ENCODE measurements around the gene GIMAP5.

Gene GIMAP5

DNA sequence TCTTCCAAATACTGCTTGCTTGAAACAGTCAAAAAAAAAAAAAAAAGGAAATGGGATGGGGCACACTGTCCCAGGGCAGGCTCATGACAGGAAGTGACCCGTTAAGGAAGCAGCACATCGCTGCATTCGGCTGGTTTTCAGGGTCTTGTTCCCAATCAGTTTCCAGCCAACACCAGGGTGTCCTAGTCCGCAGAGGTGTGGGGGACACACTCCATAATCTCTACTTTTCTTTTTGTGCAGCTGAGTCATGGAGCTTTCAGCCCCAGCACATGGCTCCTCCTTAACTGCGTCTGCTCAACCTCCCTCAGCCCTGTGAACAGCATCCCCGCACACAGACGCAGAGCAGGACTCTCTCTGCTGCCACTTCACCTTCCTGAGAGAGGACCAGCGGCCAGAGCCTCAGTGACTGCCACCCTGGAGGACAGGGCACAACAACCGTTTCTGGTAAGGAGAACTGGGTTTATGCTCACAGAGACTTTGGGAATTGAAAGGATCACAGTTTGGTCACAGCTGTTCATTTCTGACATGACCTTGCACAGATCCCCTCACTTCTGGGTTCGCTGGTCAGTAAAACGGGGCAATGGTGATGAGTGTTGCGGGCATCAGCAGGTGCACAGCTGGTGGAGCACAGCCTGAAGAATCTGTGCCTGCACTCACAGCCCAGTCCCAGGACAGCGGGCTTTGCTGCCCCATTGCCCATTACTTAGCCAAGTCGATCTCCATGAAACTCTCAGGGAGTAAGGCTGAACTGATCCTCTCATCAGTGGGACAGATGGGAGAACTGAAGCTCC, at the start of gene GIMAP5:
Gene GIMAP5 (plus strand): TSS at position 154 of the 791 bp plus-strand sequence. CDS start 3,467 bp downstream, outside the sequence.
- no peak for DNase-seq

DNA sequence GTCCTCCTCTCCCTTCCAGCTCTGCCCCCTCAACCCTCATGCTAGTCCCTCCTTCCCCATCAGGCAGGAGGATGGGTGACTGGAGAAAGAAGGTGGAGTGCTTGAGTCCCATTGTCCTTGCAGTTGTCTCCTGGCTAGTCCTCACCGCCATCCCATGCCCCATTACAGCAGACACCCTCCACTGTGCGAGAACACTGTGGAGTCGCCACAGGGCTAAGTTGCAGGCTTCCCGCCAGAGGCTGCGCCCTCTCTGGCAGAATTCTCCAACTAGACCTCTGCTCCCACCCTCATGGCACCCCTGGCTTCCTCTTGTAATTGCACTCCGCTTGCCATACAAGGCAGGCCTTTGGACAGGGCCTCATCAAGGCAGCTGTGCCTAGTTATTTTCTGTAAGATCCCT, 48.6 kb upstream of the GIMAP5 start:
- no peak for DNase-seq

DNA sequence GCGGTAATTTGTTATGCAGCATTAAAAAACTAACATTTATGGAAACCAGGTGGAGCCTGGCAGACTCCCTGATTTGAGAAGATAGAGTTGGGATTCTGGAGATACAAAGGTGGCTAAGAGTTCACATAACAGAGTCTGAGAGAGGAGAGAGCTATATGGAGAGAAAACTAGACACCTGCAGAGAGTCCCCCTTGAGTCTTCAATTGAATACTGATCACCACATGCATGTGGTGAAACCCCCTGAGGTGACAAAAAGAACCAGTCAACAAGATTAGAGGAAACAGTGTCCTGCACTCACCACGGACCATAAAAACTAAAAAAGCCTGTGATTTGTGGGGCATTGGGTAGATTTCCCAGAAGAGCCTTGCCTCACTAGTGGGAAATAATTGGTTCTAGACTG, 41.6 kb upstream of the GIMAP5 start:
- no peak for DNase-seq

DNA sequence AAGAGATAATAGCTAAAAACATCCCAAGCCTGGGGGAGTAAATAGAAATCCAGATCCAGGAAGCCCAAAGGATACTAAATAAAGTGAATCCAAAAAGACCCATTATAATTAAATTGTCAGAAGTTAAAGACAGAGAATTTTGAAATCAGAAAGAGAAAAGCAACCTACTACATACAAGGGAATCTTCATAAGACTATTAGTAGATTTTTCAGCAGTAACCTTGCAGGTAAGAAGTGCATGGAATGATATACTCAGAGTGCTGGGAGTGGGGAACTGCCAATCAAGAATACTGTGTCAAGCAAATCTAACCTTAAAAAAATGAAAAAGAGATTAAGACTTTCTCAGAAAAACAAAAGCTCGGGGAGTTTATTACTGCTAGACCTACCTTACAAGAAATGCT, 34.0 kb upstream of the GIMAP5 start:
- no peak for DNase-seq

DNA sequence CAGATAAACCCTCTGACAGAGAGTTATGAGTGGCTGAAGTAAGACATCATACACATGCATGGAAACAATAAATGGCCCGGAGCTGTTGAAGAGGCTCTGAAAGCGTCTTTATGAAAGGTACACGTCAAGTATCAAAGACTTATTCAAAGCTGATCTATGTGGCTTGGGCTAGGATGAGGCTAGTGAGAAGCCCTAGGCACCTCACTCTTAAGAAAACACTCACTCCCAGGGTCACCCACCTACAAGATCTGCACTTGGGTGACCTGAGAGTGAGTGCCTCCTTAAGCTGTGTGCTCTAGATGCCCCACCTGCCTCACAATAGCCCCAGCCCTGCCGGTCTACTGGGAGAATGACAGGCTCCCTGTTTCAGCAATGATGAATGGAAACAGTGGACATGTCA, 21.9 kb upstream of the GIMAP5 start:
- DNase-seq: no peak

DNA sequence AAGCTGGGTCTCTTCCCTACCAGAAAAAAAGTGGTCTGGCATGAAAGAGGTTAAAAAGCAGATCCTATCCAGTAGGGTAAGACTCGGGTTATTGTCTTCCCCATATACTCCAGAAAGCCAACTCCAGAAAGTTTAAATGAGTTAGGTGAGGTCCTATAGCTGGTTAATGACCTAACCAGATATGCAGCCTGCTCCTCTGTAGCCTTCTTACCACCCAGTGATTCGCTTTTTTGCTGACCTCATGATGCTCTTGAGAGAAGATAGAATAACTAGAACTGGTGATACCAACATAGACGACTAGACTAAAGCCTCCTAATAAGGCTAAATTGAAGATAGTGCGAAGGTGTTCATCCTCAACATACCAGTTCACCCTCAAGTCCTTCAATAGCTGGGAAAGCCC, 21.5 kb upstream of the GIMAP5 start:
- DNase-seq: no peak

DNA sequence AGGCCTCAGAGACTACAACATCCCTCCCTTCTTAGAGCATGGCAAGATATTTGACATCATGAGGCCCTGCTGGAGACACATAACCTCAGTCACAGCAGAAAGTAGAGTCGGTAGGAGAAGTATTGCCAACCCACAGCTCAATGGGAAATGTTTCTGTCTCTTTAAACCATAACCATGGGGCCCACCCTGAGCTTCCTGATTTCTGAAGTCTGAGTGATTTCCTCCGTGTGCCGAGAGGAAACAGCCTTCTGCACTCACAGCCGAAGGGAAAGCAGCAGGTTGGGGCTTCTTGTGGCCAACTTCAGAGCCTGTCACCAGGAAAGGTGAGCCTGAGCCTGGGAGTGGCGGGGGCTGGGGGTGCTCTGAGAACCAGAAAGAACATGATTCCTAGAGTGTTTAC, 20.9 kb upstream of the GIMAP5 start, which contains the start of gene GIMAP1:
Gene GIMAP1 (plus strand): TSS at position 246 of the 400 bp plus-strand sequence. CDS start 2,435 bp downstream, outside the sequence.
- DNase-seq: no peak

DNA sequence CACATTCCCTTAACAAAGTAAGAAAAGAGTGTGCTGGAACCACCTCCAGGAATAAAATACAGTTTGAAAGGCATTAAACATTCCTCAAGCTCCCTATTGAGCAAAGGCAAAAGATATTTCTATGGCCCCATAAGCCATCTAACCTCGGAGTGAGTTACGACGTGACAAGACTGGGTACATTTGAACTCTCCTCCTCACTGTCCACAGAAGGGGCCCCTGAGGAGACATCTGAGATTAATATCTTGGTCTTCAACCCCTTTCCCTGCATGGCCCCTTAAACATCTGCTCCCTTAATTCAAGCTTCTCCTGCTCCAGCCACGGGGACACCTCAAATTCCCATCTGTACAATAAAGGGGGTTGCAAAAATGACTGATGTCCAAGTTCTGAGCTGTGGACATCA, 20.3 kb upstream of the GIMAP5 start:
- no peak for DNase-seq

DNA sequence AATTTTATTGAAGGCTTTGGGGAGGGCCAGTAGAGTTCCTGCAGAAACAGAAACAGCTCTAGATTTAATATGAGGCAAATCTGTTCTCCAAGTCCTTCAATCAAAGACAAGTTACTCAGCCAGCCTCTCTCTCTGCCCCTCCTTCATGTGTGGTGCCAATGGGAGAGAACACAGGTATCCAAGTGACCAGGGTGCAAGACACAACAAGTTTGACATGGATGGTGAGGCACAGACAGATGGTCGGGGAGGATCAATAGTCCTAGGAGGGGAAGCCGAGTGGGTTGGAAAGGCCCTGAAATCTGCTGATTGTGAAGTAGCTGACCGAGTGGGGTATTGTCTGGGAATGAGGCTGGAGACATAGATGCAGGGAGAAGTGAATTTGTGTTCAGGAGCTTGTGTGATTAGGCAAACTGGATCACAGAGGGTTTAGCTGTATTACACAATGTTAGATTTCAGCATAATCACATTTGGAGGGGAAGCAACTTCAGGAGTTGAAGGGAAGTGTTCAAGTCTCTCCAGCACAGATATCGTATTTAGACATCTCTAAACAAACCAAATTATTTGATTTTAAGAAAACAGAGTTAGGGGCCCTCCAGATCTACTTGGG, 19.3 kb upstream of the GIMAP5 start:
- no peak for DNase-seq

DNA sequence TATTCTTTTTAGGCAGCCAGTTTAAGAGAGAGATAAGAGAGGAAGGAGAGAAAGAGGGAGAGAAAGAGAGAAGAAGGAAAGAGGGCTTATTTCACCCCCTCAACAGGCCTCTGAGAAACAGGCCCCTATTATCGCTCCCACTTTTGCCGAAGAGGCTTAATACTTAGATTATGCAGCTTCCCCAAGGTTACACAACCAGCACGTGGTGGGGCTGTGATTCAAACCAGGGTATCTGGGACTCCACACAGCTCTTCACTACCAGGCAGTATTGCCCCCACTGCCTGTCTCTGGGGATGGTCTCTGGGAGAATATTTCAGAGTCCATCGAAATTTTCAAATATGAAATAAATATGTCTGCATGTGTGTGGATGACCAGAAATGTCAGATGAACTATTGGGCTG, 17.8 kb upstream of the GIMAP5 start:
- DNase-seq: no peak

DNA sequence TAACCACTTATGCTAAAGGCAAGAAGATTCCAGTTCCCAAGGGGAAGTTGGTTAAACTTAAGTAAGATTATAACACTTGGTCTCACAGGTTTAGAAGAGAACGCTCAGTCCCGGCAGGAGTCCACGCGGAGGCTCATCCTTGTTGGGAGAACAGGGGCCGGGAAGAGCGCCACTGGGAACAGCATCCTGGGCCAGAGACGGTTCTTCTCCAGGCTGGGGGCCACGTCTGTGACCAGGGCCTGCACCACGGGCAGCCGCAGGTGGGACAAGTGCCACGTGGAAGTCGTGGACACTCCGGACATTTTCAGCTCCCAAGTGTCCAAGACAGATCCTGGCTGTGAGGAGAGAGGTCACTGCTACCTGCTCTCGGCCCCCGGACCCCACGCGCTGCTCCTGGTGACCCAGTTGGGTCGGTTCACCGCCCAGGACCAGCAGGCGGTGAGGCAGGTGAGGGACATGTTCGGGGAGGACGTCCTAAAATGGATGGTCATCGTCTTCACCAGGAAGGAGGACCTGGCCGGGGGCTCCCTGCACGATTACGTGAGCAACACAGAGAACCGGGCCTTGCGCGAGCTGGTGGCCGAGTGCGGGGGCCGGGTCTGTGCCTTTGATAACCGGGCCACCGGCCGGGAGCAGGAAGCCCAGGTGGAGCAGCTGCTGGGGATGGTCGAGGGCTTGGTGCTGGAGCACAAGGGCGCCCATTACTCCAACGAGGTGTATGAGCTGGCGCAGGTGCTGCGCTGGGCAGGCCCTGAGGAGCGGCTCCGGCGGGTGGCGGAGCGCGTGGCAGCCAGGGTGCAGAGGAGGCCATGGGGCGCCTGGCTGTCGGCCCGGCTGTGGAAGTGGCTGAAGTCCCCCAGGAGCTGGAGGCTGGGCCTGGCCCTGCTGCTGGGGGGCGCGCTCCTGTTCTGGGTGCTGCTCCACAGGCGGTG, 17.0 kb upstream of the GIMAP5 start:
- DNase-seq: no peak

DNA sequence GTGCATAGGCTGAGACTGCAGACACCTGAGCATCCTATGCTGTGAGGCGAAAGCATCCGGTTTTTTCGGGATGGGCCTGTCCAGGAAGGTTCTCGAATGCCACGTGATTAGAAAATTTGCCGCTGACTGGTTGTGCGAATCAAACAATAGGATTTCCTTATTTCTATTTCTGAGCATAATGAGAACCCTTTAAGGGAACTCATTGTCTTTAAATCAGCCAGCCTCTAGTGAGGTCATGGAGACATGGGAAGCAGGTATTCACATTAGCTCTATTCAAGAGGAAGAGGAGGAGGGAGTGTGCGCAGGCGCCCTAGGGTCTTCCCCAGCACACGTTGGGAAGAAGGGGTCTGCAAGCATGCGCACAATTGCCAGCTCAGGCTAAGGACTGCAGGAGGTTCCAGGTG, 15.2 kb upstream of the GIMAP5 start:
- DNase-seq: no peak

DNA sequence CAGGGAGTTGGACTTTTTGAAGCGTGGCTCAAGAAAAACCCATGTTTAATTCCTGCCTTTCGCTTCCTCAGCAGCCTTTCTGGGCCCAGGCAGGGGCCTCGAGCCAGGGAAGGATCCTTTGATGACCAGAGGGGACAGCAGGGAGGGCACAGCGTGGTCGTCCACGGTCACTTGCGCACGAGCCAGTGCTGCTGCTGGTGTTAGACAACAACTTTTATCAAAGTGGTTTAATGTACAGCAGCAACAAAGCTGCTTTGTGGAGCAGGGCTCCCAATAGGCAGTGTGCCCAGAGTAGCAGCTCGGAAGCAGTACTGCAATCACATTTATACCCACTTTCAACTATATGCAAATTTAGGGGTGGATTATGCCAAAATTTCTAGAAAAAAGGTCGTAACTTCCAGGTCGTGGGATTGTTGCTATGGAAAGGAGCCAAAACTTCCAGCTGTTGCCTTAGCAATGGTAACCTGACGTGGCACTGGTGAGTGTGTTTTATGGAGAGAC, 14.7 kb upstream of the GIMAP5 start:
- no peak for DNase-seq

DNA sequence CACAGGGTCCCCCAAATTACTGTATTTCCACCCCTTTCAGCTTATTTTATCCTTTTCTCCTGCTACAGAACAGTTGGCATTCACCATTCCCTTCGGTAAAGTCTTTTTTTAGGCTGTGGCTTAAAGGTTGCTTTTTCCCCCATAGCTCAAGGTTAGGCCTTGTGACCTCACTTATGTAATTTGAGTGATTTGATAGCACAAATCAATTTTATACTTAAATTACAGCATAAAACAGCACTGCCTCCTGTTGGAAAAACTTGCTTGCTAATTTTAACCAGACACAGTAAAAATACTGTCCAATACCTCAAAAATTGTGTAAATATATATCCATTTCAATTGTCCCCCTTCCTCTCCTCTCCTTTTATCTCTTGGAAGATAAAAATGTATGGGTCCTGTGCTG, 13.8 kb upstream of the GIMAP5 start:
- DNase-seq: no peak

DNA sequence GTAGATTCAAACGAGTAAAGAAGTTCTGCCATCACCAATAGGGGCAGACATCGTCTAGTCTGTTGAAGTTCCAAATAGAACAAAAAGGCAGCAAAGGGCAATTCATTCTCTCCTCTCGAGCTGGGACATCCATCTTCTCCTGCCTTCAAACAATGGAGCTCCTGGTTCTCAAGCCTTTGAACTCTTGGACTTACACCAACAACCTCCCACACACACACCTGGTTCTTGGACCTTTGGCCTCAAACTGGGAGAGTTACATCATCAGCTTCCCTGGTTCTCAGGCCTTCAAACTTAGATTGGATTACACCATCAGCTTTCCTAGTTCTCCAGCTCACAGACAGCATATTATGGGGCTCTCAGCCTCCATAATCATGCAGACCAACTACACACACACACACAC, 9.8 kb upstream of the GIMAP5 start:
- no peak for DNase-seq

DNA sequence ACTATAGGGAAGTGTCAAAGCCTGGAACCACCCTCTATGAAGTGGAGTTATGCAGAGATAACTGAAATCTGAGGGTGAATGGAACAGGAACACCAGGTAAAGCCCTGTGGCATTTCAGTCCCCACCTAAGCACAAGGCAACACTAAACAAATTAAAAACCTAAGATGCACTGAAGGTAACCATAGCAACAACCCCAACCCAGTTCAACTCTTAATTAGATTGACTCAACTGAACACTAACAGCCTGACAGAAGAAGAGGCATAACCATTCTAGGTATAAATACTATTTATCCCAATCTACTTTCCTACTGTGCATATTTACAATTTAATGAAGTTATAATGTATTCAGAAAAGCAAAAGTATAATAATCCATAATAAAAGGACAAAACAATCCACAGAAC, 9.2 kb upstream of the GIMAP5 start:
- no peak for DNase-seq

DNA sequence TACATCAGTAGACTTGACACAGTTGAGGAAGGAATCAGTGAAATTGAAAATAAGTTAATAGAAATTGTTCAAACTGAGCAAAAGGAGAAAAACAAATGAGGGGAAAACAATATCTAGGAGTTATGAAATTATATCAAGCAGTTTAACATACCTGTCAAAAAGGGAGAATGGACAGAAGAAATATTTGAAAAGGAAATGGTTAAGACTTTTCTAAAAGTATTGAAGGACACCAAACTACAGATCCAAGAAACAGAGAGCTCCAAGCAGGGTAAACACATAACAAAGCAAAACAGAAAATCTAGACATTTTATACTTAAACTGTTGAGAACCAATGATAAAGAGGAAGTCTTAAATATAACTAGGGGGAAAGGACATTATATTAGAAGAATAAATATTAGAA, 8.6 kb upstream of the GIMAP5 start:
- DNase-seq: no peak

DNA sequence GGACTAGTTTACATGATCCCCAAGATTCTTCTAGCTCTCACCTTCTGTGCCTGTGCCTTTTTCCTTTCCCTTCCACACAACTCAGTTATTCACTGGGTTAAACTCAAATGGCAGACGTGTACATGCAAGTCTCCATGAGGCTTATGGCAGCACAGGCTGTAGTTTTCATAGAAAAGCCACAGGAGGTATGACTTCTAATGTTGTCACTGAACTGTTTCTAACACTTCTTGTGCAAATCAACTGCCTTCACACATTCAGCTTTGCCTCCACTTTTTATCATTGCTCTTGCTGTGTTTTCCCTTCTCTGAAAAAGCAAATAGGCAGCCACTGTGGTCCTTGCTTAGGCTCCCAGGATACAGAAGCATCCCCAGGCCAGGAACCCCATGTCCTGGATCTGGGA, 5.3 kb upstream of the GIMAP5 start:
- no peak for DNase-seq

DNA sequence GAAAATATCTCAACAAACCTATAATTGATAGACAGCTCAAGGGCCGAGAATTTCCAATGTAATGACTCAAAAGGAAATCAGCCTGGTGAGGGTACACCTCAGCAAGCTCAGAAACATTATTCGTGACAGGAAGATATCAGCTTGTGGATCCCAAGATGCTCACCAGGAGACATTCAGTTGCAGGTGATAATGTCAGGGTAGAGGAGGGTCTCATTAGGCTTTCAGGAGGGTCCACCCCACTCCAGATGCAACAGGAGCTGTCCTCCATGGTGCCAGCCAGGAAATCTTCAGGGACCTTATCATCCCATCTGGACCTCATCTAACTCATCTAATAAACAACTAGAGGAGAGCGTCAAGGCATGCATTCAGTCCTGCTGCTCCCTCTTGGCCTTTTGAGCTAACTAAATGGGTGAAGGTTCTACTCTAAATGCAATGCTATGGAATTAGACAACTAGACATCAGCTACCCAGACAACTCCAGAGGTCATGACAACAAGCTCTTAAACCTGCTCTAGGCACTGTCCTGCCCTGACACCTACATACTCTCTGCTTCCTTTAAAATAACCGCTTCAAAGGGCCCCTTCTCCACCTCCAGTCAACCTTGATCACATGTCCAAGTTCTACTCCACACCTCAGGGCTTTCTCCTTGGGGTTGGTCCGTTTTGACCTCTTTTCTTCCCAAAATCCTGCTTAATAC, 4.3 kb upstream of the GIMAP5 start:
- DNase-seq: no peak

DNA sequence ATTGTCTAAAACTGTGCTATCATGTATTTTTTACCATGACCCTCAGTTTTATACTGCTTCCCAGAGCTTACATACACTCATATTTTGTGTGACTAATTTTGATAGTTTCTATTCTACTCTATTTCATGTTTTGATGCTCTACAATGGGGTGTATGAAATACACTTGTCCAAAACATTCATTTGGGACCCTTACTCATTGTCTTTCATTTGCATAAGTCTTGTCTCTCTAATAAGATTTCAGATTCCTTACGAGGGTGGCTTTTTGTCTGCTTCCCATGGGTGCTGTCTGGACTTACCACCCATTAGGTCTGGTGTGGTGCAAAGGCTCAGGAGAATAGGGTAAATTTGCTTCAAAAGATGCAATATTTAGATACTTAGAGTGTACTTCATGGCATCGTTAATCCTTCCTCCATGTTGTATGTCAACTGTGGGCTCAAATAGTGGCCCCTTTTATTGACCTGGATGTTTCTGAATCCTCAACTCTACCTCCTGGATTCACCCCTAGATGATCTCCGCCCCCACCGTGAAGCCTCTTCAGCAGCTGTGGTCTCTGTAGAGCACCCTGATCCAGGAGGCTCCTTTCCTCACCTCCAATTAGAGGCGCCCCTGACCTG, 3.6 kb upstream of the GIMAP5 start:
- no peak for DNase-seq

DNA sequence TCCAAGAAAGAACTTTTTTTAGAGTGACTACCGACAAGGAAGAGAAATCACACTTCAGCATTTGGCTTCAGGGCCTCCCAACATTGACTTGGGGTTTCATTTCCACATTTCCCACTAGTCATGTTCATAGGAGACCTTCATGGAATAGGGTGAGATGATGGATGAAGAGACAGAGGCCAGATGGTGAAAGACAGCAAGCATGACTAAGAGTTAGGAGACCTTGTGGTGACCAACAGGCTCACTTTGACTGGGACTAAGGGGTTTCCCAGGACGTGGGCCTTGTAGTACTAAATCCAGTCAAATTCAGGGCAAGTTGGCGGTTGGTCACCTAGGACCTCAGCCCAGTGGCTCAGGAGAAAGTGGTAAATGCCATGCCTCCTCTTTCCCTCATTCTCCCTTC, 3.0 kb upstream of the GIMAP5 start:
- DNase-seq: no peak

Data from NCI-H1092 (cell line).